Right cardiac atrium (tissue), 5 donors: ENCODE data around the gene CA5B. TPM values are rescaled to one million over a fixed set of nuclear protein-coding genes. Genes with fewer than 3 reads are reported as not detected.
"Not testable (repeated sequence)": the region's sequence is repeated elsewhere in the genome, so short reads cannot be mapped to it uniquely, and the experiment has no call there.

ENCODE experiments used
- ATAC-seq, 2 donors: fragments of 200-7000 bp; cut with Tn5 transposase; one replicate each; pipeline versions ENCODE4 v1.8.0 to v1.9.1; 2020; ENCODE audit warnings: moderate library complexity in 2 of 2, mild to moderate bottlenecking in 1 of 2
- DNase-seq, 3 donors: peaks; one replicate each; pipeline ENCODE4 v3.0.0-alpha.2; 2020
- H3K27ac ChIP-seq: one replicate; pipeline ENCODE4 v1.5.1; 2013; ENCODE audit warnings: mild to moderate bottlenecking, low read length, control low read depth, moderate library complexity
- H3K27me3 ChIP-seq: one replicate; pipeline ENCODE4 v1.6.1; 2013; ENCODE audit not compliant: control insufficient read depth, insufficient read depth
- H3K4me1 ChIP-seq: one replicate; pipeline ENCODE4 v1.6.1; 2013; ENCODE audit warnings: low read length; ENCODE audit not compliant: control insufficient read depth, insufficient read depth
- H3K4me3 ChIP-seq: one replicate; pipeline ENCODE4 v1.5.1; 2013; ENCODE audit warnings: low read length, control low read depth
- H3K9me3 ChIP-seq: one replicate; pipeline ENCODE4 v1.6.1; 2013; ENCODE audit warnings: low read length; ENCODE audit not compliant: control insufficient read depth
- WGBS: extraction: QIAGEN DNeasy Blood & Tissue Kit; methylation state at CpG from one replicate; pipeline ENCODE4 v1.1.7; 2013; 5-methylcytosine and 5-hydroxymethylcytosine counted together
- intact Hi-C, 4 donors: fragments of 100-400 bp; cut with DNase I; formaldehyde crosslinking; loops; one replicate each; pipeline versions ENCODE4 v1.11.0 to v1.14.0; 2022 to 2023
- polyA plus RNA-seq: library from polyadenylated mRNA; stranded (reverse); fragments of 200-250 nt; gene quantifications from one replicate; pipeline ENCODE4 v1.2.3, GENCODE V29; 2013
- total RNA-seq, 4 donors: library from RNA; stranded (reverse); fragmentation: NEBNext Ultra II Directional; extraction: Animal tissue kit (Norgen Biotek cat#: 25700); gene quantifications; one replicate each; pipeline ENCODE4 v1.2.1, GENCODE V29; 2021
- donor health status: healthy with polysubstance abuse.
- donor health status: DM: no; HTN: yes; CAD: no.
- donor health status: DM: no; HTN: no; CAD: no.
- donor health status: DM: no; HTN: yes; CAD: no; lungs with severe emphysema.
- donor health status: DM: yes; HTN: yes; CAD: no.

CA5B gene
- total and polyA plus RNA-seq, 5 donors, result 2.1 to 7.5 (median 6.3) TPM

DNA sequence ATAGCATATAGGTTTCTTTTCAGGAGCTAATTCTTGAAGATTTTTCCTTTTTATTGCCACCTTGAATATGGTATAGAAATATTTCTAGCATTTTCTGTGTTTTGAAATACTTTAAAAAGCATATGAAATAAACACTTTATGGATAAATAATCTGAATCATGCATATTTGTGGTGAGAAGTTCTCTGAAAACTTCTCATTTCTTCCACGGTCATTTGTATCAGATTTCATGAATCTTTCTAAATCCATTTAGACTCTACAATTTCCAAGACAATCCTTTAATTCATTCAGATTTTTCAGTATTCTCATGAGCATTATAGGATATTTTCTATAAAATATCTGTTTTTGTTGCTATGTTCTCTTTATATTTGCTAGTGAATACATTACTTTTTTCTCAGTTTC is 16.2 kb upstream of the CA5B start:
- Histone ChIP-seq H3K4me1 (no peaks in the 10 kb centered on the region), H3K4me3 (no peak overlapping the region), H3K9me3 (no peaks in the 10 kb centered on the region), H3K27ac (no peak overlapping the region), H3K27me3 (no peaks in the 10 kb centered on the region)
- 0% methylated on average over 1 of the region's 1 CpG for WGBS
- intact Hi-C loops, result no loop called here
- DNase-seq (no peak), ATAC-seq (no peak)

DNA sequence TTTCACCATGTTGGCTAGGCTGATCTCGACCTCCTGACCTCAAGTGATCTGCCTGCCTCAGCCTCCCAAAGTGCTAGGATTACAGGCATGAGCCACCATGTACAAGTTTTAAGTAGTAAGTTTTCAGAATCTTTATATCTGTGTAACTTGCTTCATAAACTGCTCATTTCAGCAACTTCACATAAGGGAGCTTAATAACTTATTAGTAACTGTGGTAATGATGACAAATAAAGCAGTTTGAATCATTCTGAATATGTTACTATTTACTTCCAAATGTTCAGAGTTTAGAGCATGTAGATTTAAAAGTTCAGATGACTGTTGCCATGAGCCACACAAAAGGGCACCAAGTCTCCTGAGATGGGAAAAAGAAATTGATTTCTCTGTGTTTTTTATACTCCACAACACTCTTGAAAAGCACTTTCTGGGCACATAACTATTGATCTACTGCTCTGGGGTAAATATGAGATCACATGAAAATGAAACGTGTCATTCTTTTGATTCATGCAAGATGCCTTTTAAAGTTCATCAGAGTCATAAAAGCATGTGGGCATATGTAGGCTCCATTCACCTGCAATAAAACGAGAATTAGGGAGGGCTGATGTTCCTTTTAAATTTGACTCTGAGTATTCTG is 14.1 kb upstream of the CA5B start:
- intact Hi-C loops, result no loop called here
- DNase-seq (no peak), ATAC-seq (no peak)
- Histone ChIP-seq H3K4me1 (no peaks in the 10 kb centered on the region), H3K27me3 (no peaks in the 10 kb centered on the region), H3K27ac (no peak overlapping the region), H3K9me3 (no peaks in the 10 kb centered on the region), H3K4me3 (no peak overlapping the region)
- 87% methylated on average over 3 of the region's 3 CpGs for WGBS

- DNase-seq (no peak), ATAC-seq (no peak)
- H3K4me1 ChIP-seq, result no peaks in the 10 kb centered on the region
- H3K27ac ChIP-seq, result no peak overlapping the region
- H3K4me3 ChIP-seq, result no peak overlapping the region
- WGBS, result 100% methylated on average over 2 of the region's 2 CpGs
- no peaks in the 10 kb centered on the region for H3K9me3 ChIP-seq
- no peaks in the 10 kb centered on the region for H3K27me3 ChIP-seq
- intact Hi-C loops, result no loop called here
Measured at GRCh38 chrX:15724911-15725310, 13.2 kb upstream of the CA5B start.

DNA sequence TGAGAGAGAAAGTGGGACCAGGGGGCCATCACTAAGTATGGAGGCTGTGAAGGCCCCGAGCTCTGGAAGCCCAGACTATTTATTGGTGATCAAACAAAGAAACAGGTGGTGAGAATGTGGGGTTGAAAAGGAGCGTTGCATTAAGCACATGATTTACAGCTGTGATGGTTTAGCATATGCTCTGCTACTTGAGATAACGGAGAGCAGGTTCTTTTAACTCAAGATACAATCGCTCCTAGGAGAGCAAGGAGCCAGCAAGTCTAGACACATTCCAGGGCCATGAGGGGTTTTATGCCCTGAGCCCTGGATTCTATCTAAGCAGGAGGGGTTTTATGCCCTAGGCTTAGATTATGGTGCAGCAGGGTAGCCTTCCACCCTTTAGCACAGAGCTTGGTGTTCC is 6.7 kb upstream of the CA5B start:
- DNase-seq, H3K9me3 ChIP-seq, H3K4me1 ChIP-seq, H3K27ac ChIP-seq, H3K27me3 ChIP-seq, intact Hi-C loops, H3K4me3 ChIP-seq, ATAC-seq: not testable (repeated sequence)
- 91% methylated on average over 4 of the region's 4 CpGs for WGBS

DNA sequence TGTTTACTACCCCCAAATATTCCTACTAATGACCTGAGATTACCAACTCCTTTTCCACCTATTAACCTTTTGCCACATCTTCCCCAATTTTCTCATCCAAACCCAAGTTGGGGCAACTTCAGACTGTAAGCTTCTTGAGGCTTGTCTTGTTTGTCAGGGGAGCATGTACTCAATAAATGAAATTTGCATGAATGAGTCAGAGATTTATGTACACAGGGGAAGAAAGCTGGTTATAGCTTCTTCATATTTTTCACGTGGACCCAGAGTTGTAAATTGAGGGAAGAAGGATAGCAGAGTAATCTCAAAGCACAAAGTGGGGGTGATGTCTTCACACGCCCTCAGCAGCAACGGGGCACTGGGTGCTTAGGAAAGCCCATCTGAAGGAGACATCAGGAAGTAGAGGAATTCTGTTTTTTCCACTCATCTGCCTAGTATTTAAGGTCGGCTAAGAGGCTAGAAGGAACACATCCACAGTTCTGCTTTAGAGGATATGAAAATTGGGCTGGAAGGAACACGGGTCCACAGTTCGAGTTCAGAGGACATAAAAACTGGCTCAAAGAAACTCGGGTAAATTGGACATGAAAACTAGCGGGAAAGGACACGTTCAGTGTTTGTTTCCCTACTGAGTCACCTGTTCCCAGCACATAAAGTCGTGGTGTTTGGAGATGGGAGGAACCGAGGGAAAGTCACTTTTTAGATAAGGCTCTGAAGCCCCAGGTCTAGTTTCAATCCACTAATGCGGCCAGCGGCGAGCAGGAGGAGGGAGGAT is 696 bp upstream of the CA5B start:
- ATAC-seq (no peak), DNase-seq (no peak)
- intact Hi-C loops, result no loop called here
- Histone ChIP-seq H3K27ac (peak overlapping the region; percentile 27), H3K27me3 (no peaks in the 10 kb centered on the region), H3K9me3 (no peaks in the 10 kb centered on the region), H3K4me3 (peak overlapping the region; percentile 16), H3K4me1 (peaks cover 2% of the 10 kb centered on the region)
- WGBS, result 12% methylated on average over 14 of the region's 14 CpGs

- no peak overlapping the region for H3K27ac ChIP-seq
- peaks cover 5% of the 10 kb centered on the region for H3K4me1 ChIP-seq
- H3K4me3 ChIP-seq, result no peak overlapping the region
- H3K9me3 ChIP-seq, result no peaks in the 10 kb centered on the region
- H3K27me3 ChIP-seq, result no peaks in the 10 kb centered on the region
- WGBS, result 88% methylated on average over 3 of the region's 3 CpGs
- intact Hi-C loops, result no loop called here
- ATAC-seq, result no peak
- no peak for DNase-seq
Measured at GRCh38 chrX:15739886-15740285, 1.8 kb downstream of the CA5B start.

GRCh38 chrX:15744181-15744867 is 6.3 kb downstream of the CA5B start:
- H3K9me3 ChIP-seq, result no peaks in the 10 kb centered on the region
- intact Hi-C loops, result no loop called here
- no peak overlapping the region for H3K4me3 ChIP-seq
- H3K4me1 ChIP-seq, result peaks cover 3% of the 10 kb centered on the region
- no peaks in the 10 kb centered on the region for H3K27me3 ChIP-seq
- no peak overlapping the region for H3K27ac ChIP-seq
- ATAC-seq, result peak in 1 of 2 donors; percentile 45
- 82% methylated on average over 9 of the region's 9 CpGs for WGBS
- peak in 2 of 3 donors; percentile 22 to 70 for DNase-seq

DNA sequence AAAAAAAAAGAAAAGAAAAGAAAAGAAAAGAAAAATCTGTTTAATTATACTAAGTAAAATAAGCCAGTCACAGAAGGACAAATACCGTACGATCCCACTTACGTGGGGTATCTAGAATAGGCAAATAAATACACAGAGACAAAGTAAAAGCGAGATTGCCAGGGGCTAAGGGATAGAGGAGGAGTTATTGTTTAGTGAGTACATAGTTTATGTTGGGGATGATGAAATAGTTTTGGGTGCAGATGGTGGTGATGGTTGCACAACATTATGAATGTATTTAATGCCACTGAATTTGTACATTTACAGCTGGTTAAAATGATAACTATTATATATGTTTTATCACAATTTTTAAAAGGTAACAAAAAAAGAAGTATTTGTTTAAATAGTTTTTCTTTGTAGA is 7.1 kb downstream of the CA5B start:
- intact Hi-C loops, result no loop called here
- Histone ChIP-seq H3K27me3 (no peaks in the 10 kb centered on the region), H3K4me3 (no peak overlapping the region), H3K27ac (no peak overlapping the region), H3K9me3 (no peaks in the 10 kb centered on the region), H3K4me1 (peaks cover 3% of the 10 kb centered on the region)
- DNase-seq, result no peak
- WGBS, result 82% methylated on average over 4 of the region's 4 CpGs
- no peak for ATAC-seq

- intact Hi-C loops, H3K9me3 ChIP-seq, DNase-seq, H3K27me3 ChIP-seq, H3K27ac ChIP-seq, H3K4me3 ChIP-seq, H3K4me1 ChIP-seq, ATAC-seq: not testable (repeated sequence)
- WGBS, result 94% methylated on average over 6 of the region's 6 CpGs
Measured at GRCh38 chrX:15746651-15747050, 8.6 kb downstream of the CA5B start.

GRCh38 chrX:15747626-15748173 is 9.6 kb downstream of the CA5B start:
- no peak overlapping the region for H3K27ac ChIP-seq
- peaks cover 7% of the 10 kb centered on the region for H3K4me1 ChIP-seq
- intact Hi-C loops, result no loop called here
- 84% methylated on average over 13 of the region's 13 CpGs for WGBS
- no peak for ATAC-seq
- no peaks in the 10 kb centered on the region for H3K27me3 ChIP-seq
- no peak overlapping the region for H3K4me3 ChIP-seq
- DNase-seq, result no peak
- H3K9me3 ChIP-seq, result no peaks in the 10 kb centered on the region

DNA sequence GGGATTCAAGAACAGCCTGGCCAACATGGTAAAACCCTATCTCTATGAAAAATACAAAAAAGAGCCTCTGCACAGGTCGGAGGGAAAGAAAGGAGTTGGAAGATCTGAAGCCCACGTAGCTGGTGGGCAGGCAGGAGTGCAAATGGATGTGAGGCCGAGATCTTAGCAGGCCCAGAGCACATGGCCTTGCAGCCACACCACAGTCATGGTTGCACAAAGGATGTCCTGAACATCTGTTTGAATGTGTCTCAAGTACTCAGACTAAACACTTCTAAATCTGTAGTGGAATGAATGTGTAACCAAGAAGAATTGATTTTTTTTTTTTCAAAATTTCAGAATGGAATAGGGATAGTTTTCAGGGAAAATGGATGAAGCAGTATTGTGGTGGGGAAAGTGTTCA is 10.8 kb downstream of the CA5B start:
- Histone ChIP-seq H3K27ac (no peak overlapping the region), H3K27me3 (no peaks in the 10 kb centered on the region), H3K4me1 (peaks cover 6% of the 10 kb centered on the region), H3K4me3 (no peak overlapping the region), H3K9me3 (no peaks in the 10 kb centered on the region)
- ATAC-seq (no peak), DNase-seq (no peak)
- 90% methylated on average over 3 of the region's 3 CpGs for WGBS
- intact Hi-C loops, result no loop called here
